Stimulated activated naive CD8-positive, alpha-beta T cell treated with anti-CD3 and anti-CD28 coated beads, Interleukin-15, amount 100 ng/mL, for 72 hours (primary cell): ENCODE measurements around the gene TFF1.

ENCODE experiments used
- ATAC-seq: fragments of 150-1000 bp; cut with Tn5 transposase; 2 replicates; pipeline ENCODE4 v1.10.0; 2021; ENCODE audit warnings: mild to moderate bottlenecking, moderate library complexity
- DNase-seq, 2 donors: peaks; one replicate each; pipeline ENCODE4 v3.0.0; 2021 to 2022
- H3K27ac Mint-ChIP-seq, 2 donors: one replicate each; pipeline ENCODE4 v1.8.0; 2022; ENCODE audit warnings: mild to moderate bottlenecking in 2 of 2, mixed read lengths in 2 of 2, moderate library complexity in 2 of 2
- H3K27me3 Mint-ChIP-seq: one replicate; pipeline ENCODE4 v1.8.0; 2022; ENCODE audit warnings: mixed read lengths
- H3K4me1 Mint-ChIP-seq: one replicate; pipeline ENCODE4 v1.8.0; 2022; ENCODE audit warnings: mild to moderate bottlenecking, mixed read lengths
- H3K4me3 Mint-ChIP-seq, 2 donors: one replicate each; pipeline ENCODE4 v1.8.0; 2022; ENCODE audit warnings: mild to moderate bottlenecking in 2 of 2, mixed read lengths in 2 of 2, moderate library complexity in 1 of 2
- H3K9me3 Mint-ChIP-seq, 2 donors: one replicate each; pipeline ENCODE4 v1.8.0; 2022; ENCODE audit warnings: mixed read lengths in 2 of 2

The TFF1 gene

DNA sequence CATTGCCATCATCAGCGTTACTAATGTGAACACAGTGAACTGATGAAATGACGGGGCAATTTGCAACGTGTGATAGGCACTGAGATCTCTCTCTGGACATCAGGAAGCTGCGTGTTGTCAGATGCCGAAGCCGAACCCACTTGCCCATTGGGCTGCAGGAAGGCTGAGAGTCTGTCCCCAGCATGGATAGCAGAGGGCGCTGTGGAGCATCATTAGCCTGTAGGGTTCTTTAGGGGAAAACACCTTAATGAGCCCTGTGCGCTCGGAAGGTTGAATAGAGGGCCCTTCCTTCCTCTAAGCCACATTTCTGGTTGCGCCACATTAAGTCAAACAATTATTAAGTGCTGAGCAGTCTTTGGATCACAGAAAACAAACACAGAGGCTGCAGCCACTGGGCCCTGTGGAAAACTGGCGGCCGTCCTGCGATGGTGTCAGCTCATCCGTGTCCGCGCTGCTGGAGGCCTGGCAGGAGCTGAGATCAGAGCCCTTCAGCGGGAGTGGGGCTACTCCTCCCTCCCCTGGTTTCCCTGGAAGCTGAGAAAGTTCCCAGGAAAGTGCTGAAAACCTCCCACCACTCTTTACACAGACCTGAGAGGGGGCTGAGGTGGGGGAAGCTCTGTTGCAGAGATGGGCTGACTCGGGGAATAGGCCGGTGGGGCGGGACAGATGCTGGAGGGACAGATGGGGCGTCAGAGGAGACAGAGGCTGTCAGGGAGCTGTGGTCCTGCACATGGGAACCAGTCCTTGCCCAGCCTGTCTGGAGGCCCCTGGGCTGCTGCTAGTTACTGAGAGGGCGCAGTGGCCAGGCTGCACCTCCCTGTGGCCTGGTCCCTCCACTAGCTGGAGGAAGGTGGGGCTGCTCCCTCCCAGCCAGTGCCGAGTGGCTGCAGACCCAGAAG, 28.3 kb downstream of the TFF1 start:
- Mint-ChIP-seq H3K4me3 (peak overlapping the region; percentile 44 to 73), H3K27ac (peak overlapping the region; percentile 12 to 80), H3K27me3 (no peaks in the 10 kb centered on the region), H3K4me1 (peaks cover 18% of the 10 kb centered on the region), H3K9me3 (no peaks in the 10 kb centered on the region)
- peak; percentile 80 to 85 for DNase-seq
- peak; percentile 98 for ATAC-seq

DNA sequence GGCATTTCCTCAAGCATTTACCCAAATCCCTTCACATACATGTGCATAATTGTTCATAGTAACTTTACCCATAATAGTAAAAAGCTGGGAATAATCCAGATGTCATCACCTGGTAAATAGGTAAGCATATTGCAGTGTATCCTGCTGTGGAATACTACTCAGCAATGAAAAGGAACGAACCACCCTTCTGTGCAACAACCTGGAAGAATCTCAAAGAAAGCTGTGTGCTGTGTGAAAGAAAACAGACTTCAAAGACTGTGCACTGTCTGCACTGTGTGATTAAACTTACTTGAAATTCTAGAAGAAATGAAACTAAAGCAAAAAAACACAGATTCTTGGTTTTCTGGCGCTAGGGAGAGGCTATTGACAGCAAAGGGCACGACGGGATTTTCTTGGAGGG, 29.1 kb downstream of the TFF1 start:
- H3K9me3 Mint-ChIP-seq = peaks cover 0 to 3% of the 10 kb centered on the region in 2 donors
- peak overlapping the region in 1 of 2 donors; percentile 73 for H3K4me3 Mint-ChIP-seq
- peaks cover 6% of the 10 kb centered on the region for H3K27me3 Mint-ChIP-seq
- peaks cover 17% of the 10 kb centered on the region for H3K4me1 Mint-ChIP-seq
- no peak overlapping the region for H3K27ac Mint-ChIP-seq
- no peak for DNase-seq
- no peak for ATAC-seq

DNA sequence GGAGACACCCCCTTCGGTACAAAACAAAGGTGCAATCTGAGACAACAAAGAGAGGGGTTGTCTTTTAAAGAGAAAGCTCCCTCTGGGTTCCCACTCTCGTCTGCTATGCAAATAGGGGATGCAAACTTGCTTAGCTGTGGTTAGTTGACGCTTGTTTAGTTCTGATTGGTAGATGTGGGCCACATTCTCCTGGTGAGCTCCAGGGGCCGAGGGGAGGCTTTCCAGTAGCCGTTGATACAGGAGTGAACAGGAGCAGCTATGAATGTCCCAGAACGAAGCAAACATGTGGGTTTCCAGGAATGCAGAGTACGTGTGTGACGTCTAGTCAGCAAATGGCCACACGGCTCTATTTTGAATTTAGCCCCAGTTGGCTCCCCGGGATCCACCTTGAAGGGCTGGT, 30.3 kb downstream of the TFF1 start:
- no peak overlapping the region for H3K4me3 Mint-ChIP-seq
- ATAC-seq (no peak), DNase-seq (no peak)
- H3K9me3 Mint-ChIP-seq = peaks cover 11 to 15% of the 10 kb centered on the region in 2 donors
- H3K27me3 Mint-ChIP-seq = peaks cover 6% of the 10 kb centered on the region
- no peak overlapping the region for H3K27ac Mint-ChIP-seq
- peaks cover 17% of the 10 kb centered on the region for H3K4me1 Mint-ChIP-seq

DNA sequence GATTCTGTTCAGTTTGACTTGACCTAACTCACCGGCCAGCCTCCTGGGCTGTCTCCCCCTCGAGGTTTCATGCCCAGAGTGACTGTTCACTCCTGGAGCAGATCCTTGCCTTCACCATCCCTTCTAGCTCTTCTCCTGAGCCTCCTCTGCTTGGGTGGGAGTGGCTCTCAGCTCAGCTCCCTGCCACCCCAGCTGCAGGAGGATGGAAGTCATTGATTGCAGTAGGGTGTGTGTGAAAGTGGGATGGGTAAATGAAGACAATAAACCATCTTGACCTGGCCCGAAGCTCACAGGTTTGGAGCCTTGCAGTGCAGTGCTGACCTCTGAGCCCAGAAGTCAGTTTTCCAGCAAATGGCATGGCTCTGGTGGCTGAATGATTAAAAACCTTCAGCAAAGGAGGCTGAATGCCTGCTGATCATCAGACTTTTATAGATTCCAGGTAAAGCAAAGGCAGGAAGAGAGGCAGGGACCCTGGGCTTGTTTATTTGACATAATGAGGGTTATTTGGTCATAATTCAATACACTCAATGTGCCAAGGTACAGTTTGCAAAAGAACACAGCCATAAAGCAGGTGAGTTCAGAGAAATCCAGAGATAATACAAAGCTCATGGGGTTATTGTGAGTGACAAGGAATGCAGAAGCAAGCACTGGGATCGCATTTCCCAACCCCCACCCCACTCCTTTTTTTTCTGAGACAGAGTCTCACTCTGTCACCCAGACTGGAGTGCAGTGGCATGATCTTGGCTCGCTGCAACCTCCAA, 33.6 kb downstream of the TFF1 start:
- Mint-ChIP-seq H3K9me3 (peaks cover 16 to 20% of the 10 kb centered on the region in 2 donors), H3K27me3 (peaks cover 6% of the 10 kb centered on the region), H3K4me1 (peaks cover 5% of the 10 kb centered on the region), H3K27ac (no peak overlapping the region), H3K4me3 (no peak overlapping the region)
- DNase-seq = no peak
- no peak for ATAC-seq

DNA sequence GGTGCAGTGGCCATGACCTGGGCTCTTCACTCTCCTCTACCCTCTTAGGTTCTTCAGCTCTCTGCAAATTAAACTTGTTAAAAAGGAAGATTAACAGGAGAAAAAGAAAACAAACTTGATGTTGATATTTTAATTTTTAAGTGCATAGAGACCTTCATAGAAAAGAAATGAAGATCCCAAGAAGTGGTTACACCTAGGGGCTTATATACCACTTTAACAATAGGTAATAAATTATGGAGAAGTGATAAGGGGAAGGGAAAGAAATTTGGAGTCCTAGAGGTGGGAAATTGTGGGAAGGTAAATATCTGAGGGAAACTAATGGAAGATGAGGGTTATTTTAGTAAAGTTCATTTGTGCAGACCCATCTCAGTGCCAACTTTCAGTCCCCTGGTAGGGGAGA, 34.7 kb downstream of the TFF1 start:
- Mint-ChIP-seq H3K4me3 (no peak overlapping the region), H3K9me3 (peaks cover 16 to 20% of the 10 kb centered on the region in 2 donors), H3K27ac (peak overlapping the region in 1 of 2 donors; percentile 3), H3K4me1 (no peaks in the 10 kb centered on the region), H3K27me3 (peaks cover 6% of the 10 kb centered on the region)
- ATAC-seq (no peak), DNase-seq (no peak)

DNA sequence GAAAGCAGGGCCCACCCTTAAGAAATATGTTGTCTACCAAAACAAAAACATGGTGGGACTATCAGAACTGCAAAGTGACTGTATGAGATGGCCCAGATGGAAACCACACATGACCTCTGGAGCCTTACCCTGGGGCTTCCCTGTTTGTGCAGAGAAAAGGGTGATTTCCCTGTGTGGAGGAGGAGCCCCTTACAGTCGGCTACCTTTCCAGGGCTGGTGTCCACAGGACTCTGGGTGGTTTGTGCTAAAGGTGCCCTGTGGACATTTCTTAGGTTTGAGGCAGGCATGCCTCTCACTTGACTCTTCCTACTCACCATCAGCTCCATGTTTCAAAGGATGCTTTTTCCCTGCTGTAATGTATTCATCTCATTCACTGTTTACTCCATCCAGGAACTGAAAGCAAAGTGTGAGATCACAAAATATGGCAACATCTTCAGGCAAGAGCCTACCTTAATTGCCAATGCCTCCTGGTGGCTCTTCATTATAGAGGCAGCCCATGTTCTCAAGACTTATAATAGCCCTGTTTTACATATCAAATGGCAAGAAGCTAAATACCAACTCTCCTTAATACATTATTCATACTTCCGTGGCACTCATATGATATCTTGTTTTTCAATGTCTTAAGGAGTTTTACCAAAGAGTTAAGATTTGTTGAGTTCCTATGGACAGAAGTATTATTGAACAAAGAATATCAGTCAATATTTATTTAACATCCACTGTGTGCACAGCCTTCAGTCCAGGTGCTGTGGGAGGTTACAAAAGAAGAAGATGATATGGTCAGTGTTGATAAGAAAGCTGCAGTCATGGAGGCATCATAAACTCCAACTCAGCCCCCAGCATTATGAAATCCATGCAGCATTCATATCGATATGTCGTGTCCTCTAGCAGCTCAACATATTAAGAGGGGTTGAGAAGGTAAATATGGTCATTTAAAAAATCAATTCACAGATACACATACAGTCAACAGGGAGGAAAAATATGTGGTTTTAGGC, 35.7 kb downstream of the TFF1 start:
- H3K27ac Mint-ChIP-seq = no peak overlapping the region
- no peak for DNase-seq
- H3K4me1 Mint-ChIP-seq = no peaks in the 10 kb centered on the region
- peaks cover 6% of the 10 kb centered on the region for H3K27me3 Mint-ChIP-seq
- H3K9me3 Mint-ChIP-seq = peaks cover 16 to 20% of the 10 kb centered on the region in 2 donors
- no peak for ATAC-seq
- H3K4me3 Mint-ChIP-seq = no peak overlapping the region

DNA sequence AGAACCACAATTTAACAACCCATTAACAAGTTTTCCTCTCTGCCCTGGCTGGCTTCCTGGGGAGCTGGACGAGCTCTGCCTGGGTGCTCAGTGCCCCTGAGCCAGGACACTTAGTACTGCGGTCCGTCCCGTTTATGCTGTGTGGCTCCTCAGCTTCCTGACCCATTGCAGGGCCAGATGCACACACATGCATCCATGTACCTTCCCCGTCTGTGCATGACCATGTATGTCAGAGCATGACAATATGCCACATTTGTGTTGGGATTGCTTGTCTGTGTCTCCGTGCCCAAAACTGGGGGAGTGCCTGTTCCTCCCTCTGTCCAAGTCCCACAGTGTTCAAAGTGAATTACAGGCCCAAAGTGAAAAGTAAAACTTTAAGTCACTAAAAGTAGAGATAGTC, 41.4 kb downstream of the TFF1 start:
- DNase-seq = no peak
- Mint-ChIP-seq H3K27me3 (peaks cover 22% of the 10 kb centered on the region), H3K4me1 (no peaks in the 10 kb centered on the region), H3K4me3 (no peak overlapping the region), H3K9me3 (no peaks in the 10 kb centered on the region), H3K27ac (peak overlapping the region in 1 of 2 donors; percentile 41)
- no peak for ATAC-seq

DNA sequence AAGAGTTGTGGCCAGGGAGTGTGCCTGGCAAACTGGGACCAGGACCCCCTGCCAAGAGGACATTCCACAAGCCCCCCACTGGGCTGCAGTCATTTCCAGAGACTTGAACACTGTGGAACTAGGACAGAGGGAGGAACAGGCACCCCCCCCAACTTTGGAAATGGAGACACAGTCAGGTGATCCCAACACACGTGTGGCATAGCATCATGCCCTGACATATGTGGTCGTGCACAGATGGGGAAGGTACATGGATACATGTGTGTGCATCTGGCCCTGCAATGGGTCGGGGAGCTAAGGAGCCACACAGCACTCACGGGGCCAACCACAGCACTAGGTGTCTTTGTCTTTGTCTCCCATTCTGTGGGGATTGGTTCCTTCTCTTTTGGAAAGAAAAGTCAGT, 44.5 kb downstream of the TFF1 start:
- Mint-ChIP-seq H3K27ac (peak overlapping the region in 1 of 2 donors; percentile 57), H3K4me1 (peaks cover 7% of the 10 kb centered on the region), H3K9me3 (no peaks in the 10 kb centered on the region), H3K4me3 (no peak overlapping the region), H3K27me3 (peaks cover 22% of the 10 kb centered on the region)
- no peak for ATAC-seq
- DNase-seq = no peak

DNA sequence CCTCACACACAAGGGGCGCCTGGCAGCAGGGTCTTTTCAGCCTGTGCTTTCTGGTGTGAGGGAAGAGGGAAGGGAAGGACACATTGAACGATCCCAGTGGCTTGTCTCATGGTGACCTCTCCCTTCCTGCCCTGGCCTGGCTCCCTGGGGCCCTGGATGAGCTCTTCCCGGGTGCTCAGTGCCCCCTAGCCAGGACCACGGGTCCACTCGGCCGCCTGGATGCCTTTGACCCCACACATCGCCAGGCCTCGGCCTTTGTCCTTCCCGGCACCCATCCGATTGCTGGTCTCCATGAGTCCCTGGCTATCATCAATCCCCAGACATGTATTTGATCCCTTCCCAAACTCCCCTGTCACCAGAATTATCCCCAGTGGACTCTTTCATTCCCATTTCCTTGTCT, 45.1 kb downstream of the TFF1 start:
- Mint-ChIP-seq H3K4me1 (peaks cover 7% of the 10 kb centered on the region), H3K4me3 (no peak overlapping the region), H3K27ac (no peak overlapping the region), H3K27me3 (peaks cover 22% of the 10 kb centered on the region), H3K9me3 (no peaks in the 10 kb centered on the region)
- no peak for ATAC-seq
- DNase-seq = no peak

DNA sequence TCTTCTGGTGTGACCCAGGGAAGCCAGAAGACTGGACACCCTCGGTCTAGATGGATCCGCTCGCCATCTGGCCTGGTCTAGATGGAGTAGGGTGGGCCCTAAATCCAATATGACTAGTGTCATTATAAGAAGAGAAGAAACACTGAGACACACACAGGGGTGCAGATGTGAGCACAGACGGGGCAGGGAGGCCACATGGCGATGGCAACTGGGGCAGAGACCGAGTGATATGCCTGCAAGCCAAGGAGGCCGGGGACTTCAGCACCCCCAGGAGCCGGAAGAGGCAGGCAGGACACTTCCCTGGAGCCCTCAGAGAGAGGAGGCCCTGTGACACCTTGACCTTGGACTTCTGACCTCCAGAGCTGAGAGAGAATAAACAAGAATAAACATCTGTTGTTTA, 45.5 kb downstream of the TFF1 start:
- Mint-ChIP-seq H3K9me3 (no peaks in the 10 kb centered on the region), H3K4me1 (peaks cover 7% of the 10 kb centered on the region), H3K27me3 (peaks cover 22% of the 10 kb centered on the region), H3K4me3 (no peak overlapping the region), H3K27ac (no peak overlapping the region)
- DNase-seq (no peak), ATAC-seq (no peak)

DNA sequence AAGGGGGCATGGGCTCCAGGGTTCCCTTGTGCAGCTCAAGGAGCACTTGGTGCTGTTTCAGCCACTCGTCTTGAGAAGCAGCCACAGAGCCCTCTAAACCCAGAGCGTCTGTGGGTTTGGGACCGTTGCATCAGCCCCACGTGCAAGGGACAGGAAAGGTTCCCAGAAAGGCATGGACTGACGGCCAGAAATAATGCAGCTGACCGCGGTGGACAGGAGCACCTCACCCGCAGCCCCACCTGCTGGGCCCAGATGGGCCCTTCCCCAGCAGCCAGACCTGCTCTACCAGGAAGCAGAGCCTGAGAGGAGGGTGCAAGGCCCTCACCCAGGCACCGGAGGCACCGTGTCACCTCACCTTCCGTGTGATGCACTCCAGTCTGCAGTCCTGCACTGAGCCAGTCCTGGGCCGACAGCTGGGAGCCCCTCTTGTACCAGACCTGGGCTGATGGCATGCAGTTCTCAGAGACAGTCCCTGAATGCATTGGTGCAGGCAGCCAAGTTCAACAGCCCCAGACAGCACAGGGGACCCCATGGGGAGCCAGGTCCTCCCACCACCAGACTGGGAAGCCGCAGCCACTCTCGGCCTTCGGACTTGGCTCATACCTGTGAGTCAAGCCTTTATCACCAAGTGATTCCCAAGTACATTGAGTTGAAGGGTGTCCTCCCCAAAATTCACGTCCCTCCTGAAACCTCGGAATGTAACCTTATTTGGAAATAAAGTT, 46.3 kb downstream of the TFF1 start:
- Mint-ChIP-seq H3K27ac (peak overlapping the region; percentile 7 to 73), H3K9me3 (no peaks in the 10 kb centered on the region), H3K27me3 (peaks cover 22% of the 10 kb centered on the region), H3K4me3 (no peak overlapping the region), H3K4me1 (peaks cover 7% of the 10 kb centered on the region)
- no peak for ATAC-seq
- no peak for DNase-seq

DNA sequence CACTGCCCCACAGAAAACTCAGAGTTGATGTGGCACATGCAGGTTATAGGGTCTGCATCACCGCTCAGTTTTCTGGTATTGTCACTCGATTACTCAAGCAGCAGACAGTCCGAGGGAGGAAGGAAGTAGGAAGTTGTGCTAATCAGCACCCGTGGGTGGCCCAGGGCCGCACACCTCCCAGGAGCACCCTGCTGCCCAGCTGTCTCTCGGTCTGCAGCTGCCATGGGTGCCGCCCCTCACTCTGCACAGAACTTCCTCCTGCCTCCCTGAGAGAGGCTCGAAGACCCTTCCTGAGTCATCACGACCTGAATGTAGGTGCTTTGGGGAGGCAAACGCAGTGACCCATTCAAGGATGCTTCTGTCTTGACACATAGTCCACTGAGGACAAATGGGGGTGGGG, 47.0 kb downstream of the TFF1 start:
- Mint-ChIP-seq H3K4me3 (peak overlapping the region in 1 of 2 donors; percentile 9), H3K27me3 (peaks cover 22% of the 10 kb centered on the region)

DNA sequence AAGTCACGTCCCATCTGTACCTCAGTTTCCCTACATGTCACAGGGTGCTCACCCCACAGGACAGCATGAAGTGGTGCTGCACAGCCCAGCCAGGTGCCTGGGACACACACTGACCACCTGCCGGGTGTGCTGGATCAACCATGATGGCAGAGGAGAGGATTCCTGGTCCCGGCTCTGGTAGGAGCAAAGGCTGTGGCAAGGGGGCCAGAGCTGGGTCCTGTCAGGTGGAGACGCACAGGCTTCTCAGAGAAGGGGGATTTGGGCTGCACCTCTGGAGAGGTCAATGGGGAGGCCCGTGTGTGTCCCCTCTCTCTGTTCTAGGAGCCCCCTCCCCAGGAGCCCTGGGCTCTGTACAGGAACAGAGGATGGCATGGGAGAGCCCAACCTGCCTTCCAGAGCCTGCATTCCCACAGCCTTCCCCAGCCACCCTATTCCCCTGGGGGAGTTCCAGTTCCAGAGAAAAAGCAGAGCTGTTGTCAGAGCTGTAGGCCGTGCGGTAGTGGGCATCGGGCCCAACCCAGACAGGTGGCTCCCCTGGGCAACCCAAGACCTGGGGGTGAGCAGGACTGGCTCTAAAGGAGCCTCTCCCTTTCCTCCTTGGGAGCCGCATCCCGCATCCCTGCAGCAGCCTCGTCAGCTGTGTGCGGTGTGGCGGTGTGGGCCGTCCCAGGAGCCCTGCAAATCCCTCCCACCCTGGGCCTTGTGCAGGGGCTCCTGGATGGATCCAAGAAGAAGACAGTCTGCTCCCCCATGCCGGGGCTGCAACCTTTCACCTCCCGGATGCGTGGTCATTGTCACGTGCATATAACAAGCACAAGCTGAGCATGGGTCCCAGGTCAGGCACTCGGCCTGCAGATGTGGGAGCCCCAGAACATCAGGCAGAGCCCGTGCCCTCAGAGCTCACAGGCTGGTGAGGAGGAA, 48.2 kb downstream of the TFF1 start:
- DNase-seq (no peak), ATAC-seq (no peak)
- Mint-ChIP-seq H3K9me3 (no peaks in the 10 kb centered on the region), H3K27me3 (peaks cover 17% of the 10 kb centered on the region), H3K4me1 (peaks cover 7% of the 10 kb centered on the region), H3K4me3 (no peak overlapping the region), H3K27ac (no peak overlapping the region)

More for the DNA sequence above, 47.0 kb downstream of the TFF1 start:
- ATAC-seq = peak; percentile 31
- peaks cover 7% of the 10 kb centered on the region for H3K4me1 Mint-ChIP-seq
- no peak for DNase-seq
- H3K9me3 Mint-ChIP-seq = no peaks in the 10 kb centered on the region
- H3K27ac Mint-ChIP-seq = peak overlapping the region; percentile 60 to 73

DNA sequence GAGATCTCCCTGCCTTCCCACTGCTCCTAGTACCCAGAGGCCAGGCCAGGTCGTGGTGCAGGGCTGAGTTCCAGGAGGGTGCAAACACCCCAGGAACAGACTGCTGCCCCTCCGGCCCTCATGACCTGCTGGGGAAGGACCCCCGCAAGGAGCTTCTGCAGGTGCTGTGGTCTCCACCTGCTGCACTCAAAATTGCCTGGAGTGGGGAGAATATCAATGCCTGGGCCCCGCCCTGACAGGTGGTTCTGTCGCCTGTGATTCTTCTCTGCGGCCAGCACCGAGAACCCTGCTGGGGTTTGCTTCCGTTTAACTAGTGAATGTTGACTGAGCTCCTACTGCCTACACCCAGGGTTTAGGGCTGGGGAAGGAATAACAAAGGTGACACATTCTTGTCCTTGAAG, 49.0 kb downstream of the TFF1 start:
- H3K27ac Mint-ChIP-seq = no peak overlapping the region
- H3K4me1 Mint-ChIP-seq = peaks cover 7% of the 10 kb centered on the region
- no peaks in the 10 kb centered on the region for H3K9me3 Mint-ChIP-seq
- DNase-seq (no peak), ATAC-seq (no peak)
- H3K4me3 Mint-ChIP-seq = no peak overlapping the region
- H3K27me3 Mint-ChIP-seq = peaks cover 11% of the 10 kb centered on the region
